Stomach (tissue), 9 donors: ENCODE results near the gene PRDM13. TPM values are rescaled to one million over a fixed set of nuclear protein-coding genes. Genes with fewer than 3 reads are reported as not detected.

Experiments used
- DNase-seq, 2 donors: peaks; one replicate each; pipeline versions ENCODE4 v3.0.0 to v3.0.0-alpha.2; 2013 to 2019
- H3K27ac ChIP-seq, 5 donors: fragments of 200-600 bp in 4 of 5; sonication (generic) in 4 of 5; one replicate each; pipeline ENCODE4 v1.5.1; 2013 to 2019; ENCODE audit warnings: mild to moderate bottlenecking in 1 of 5, moderate library complexity in 1 of 5
- H3K27me3 ChIP-seq, 3 donors: fragments of 200-600 bp; sonication (generic); one replicate each; pipeline ENCODE4 v1.5.1; 2017 to 2019; ENCODE audit warnings: mixed run types in 1 of 3
- H3K36me3 ChIP-seq, 4 donors: fragments of 200-600 bp; sonication (generic); 1 replicate in 3 of 4; 2 replicates in 1 of 4; pipeline ENCODE4 v1.5.1; 2016 to 2019
- H3K4me1 ChIP-seq, 4 donors: fragments of 200-600 bp; sonication (generic); one replicate each; pipeline ENCODE4 v1.5.1; 2016 to 2019
- H3K4me3 ChIP-seq, 4 donors: fragments of 200-600 bp; sonication (generic) in 3 of 4; one replicate each; pipeline ENCODE4 v1.5.1; 2016 to 2019; ENCODE audit warnings: mild to moderate bottlenecking in 1 of 4
- H3K9me3 ChIP-seq, 4 donors: fragments of 200-600 bp; sonication (generic); one replicate each; pipeline ENCODE4 v1.5.1; 2016 to 2019
- EP300 ChIP-seq: sonication (generic); formaldehyde crosslinking; IDR thresholded peaks from one replicate; pipeline ENCODE4 v1.6.1; 2017; ENCODE audit warnings: antibody characterized with exemption
- POLR2A ChIP-seq, 4 donors: fragments of 450-650 bp; IDR thresholded peaks; one replicate each; pipeline ENCODE4 v1.6.1; 2016; ENCODE audit warnings: antibody characterized with exemption in 4 of 4, control low read depth in 2 of 4, mild to moderate bottlenecking in 1 of 4, moderate library complexity in 1 of 4
- POLR2AphosphoS5 ChIP-seq, 3 donors: sonication (generic); formaldehyde crosslinking; IDR thresholded peaks; one replicate each; pipeline ENCODE4 v1.6.1; 2016; ENCODE audit warnings: antibody characterized with exemption in 3 of 3
- WGBS, 5 donors: extraction: QIAGEN DNeasy Blood & Tissue Kit in 3 of 5; methylation state at CpG; one replicate each; pipeline versions ENCODE4 v1.1.5 to v1.1.7; 2013 to 2018; 5-methylcytosine and 5-hydroxymethylcytosine counted together
- intact Hi-C: fragments of 100-400 bp; cut with DNase I; formaldehyde crosslinking; loops from one replicate; pipeline ENCODE4 v1.15.1; 2023; ENCODE audit warnings: low total_unique reads
- polyA plus RNA-seq, 3 donors: library from polyadenylated mRNA; stranded (reverse); fragments of 200-250 nt; gene quantifications; one replicate each; pipeline ENCODE4 v1.2.3, GENCODE V29; 2013
- small RNA-seq, 4 donors: library from RNA; depleted of rRNA; stranded (forward); fragments of <200 nt; gene quantifications; one replicate each; pipeline ENCODE3, GENCODE V24; 2016
- total RNA-seq, 5 donors: library from RNA; depleted of rRNA; stranded (reverse); fragments of >200 nt; gene quantifications; one replicate each; pipeline versions ENCODE4 v1.1.0 to v1.2.3, GENCODE V29; 2014 to 2016
- TF ChIP-seq, protein P1 (sequence below), 7 experiments: fragments of 450-650 bp in 4 of 7; fragments of 200-600 bp in 3 of 7; sonication (generic) in 3 of 7; IDR thresholded peaks; one replicate each; pipeline ENCODE4 v1.5.1; 2016 to 2019; ENCODE audit warnings: antibody characterized with exemption in 7 of 7, control low read depth in 2 of 7, mild to moderate bottlenecking in 1 of 7
- donor health status: healthy with polysubstance abuse.
- donor health status: Bipolar disorder and iron deficiency.
- donor health status: healthy.

The PRDM13 gene
- total and polyA plus RNA-seq, 8 donors, result not detected

- DNase-seq, result no peak
- no peaks in the 10 kb centered on the region for H3K9me3 ChIP-seq
- H3K4me1 ChIP-seq, result no peaks in the 10 kb centered on the region
- H3K36me3 ChIP-seq, result no peaks in the 10 kb centered on the region
- no peaks in the 10 kb centered on the region for H3K27me3 ChIP-seq
- no peak overlapping the region for H3K4me3 ChIP-seq
- intact Hi-C loops, result no loop called here
- no peak overlapping the region for H3K27ac ChIP-seq
- TF ChIP-seq, protein P1, sequence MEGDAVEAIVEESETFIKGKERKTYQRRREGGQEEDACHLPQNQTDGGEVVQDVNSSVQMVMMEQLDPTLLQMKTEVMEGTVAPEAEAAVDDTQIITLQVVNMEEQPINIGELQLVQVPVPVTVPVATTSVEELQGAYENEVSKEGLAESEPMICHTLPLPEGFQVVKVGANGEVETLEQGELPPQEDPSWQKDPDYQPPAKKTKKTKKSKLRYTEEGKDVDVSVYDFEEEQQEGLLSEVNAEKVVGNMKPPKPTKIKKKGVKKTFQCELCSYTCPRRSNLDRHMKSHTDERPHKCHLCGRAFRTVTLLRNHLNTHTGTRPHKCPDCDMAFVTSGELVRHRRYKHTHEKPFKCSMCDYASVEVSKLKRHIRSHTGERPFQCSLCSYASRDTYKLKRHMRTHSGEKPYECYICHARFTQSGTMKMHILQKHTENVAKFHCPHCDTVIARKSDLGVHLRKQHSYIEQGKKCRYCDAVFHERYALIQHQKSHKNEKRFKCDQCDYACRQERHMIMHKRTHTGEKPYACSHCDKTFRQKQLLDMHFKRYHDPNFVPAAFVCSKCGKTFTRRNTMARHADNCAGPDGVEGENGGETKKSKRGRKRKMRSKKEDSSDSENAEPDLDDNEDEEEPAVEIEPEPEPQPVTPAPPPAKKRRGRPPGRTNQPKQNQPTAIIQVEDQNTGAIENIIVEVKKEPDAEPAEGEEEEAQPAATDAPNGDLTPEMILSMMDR (IDR thresholded peaks at IDR 0.05), result no peak
- TF ChIP-seq POLR2A (IDR thresholded peaks at IDR 0.05), result no peak
- no peak for TF ChIP-seq POLR2AphosphoS5 (IDR thresholded peaks at IDR 0.05)
- TF ChIP-seq EP300, result no peak
- WGBS, 5 donors, result 30 to 46% (median 38%) methylated on average over 1 of the region's 1 CpG
These were observed 56.0 kb downstream of the PRDM13 start for GRCh38 chr6:99662616-99663015.

Small RNAs within 50 kb of the gene (small RNA-seq; reads per million reads assigned to genes)
- 0 reads per million in 4 donors for gene RF00019

Other genes starting within 250 kb of the PRDM13 start
- gene COQ3, start 212.6 kb upstream of the PRDM13 start, total RNA-seq, result 1 to 10 TPM in 2 of 5 donors, under 1 TPM in 1, not detected in 2; 0.58 to 4.4 (median 4.0) TPM
- gene COQ3, start 212.6 kb upstream of the PRDM13 start, polyA plus RNA-seq, result 10 to 100 TPM in 2 of 3 donors, 1 to 10 TPM in 1; 8.6 to 11.4 (median 10.5) TPM
- gene PNISR, start 181.5 kb upstream of the PRDM13 start, total RNA-seq, result 100 to 1,000 TPM in 4 of 5 donors, 10 to 100 TPM in 1; 84.3 to 320 (median 197) TPM
- gene PNISR, start 181.5 kb upstream of the PRDM13 start, polyA plus RNA-seq, result 10 to 100 TPM; 16.9 to 37.9 (median 24.1) TPM
- gene USP45, start 91.4 kb upstream of the PRDM13 start, total RNA-seq, result 100 to 1,000 TPM in 1 of 5 donors, 10 to 100 TPM in 3, 1 to 10 TPM in 1; 9.4 to 235 (median 31.3) TPM
- gene USP45, start 91.4 kb upstream of the PRDM13 start, polyA plus RNA-seq, result 1 to 10 TPM; 2.6 to 5.3 (median 3.1) TPM
- gene CCNC, start 38.2 kb upstream of the PRDM13 start, total RNA-seq, result 100 to 1,000 TPM in 1 of 5 donors, 10 to 100 TPM in 3, 1 to 10 TPM in 1; 1.2 to 158 (median 55.4) TPM
- gene CCNC, start 38.2 kb upstream of the PRDM13 start, polyA plus RNA-seq, result 10 to 100 TPM; 30.6 to 68.6 (median 50.2) TPM